ENCODE results near the gene UCP3. TPM values are rescaled to one million over a fixed set of nuclear protein-coding genes. Genes with fewer than 3 reads are reported as not detected.

Gene UCP3
- total RNA-seq, 2 donors from 2014 or later = 0.55 to 6.8 TPM

- no peak for DNase-seq (ENCODE audit: low spot score)
- no peak overlapping the region for H3K27ac ChIP-seq
- H3K27me3 ChIP-seq (replicated peaks; ENCODE audit: insufficient read depth) = no peaks in the 10 kb centered on the region
- intact Hi-C loops (cut with DNase I) = no loop called here
- 90% methylated on average over 2 of the region's 2 CpGs for WGBS
- no peaks in the 10 kb centered on the region for H3K36me3 ChIP-seq
- no peak overlapping the region for H3K4me3 ChIP-seq
- TF ChIP-seq POLR2AphosphoS5 (IDR thresholded peaks at IDR 0.05) = no peak
- TF ChIP-seq, protein P1, sequence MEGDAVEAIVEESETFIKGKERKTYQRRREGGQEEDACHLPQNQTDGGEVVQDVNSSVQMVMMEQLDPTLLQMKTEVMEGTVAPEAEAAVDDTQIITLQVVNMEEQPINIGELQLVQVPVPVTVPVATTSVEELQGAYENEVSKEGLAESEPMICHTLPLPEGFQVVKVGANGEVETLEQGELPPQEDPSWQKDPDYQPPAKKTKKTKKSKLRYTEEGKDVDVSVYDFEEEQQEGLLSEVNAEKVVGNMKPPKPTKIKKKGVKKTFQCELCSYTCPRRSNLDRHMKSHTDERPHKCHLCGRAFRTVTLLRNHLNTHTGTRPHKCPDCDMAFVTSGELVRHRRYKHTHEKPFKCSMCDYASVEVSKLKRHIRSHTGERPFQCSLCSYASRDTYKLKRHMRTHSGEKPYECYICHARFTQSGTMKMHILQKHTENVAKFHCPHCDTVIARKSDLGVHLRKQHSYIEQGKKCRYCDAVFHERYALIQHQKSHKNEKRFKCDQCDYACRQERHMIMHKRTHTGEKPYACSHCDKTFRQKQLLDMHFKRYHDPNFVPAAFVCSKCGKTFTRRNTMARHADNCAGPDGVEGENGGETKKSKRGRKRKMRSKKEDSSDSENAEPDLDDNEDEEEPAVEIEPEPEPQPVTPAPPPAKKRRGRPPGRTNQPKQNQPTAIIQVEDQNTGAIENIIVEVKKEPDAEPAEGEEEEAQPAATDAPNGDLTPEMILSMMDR (IDR thresholded peaks at IDR 0.05) = no peak
- TF ChIP-seq POLR2A (IDR thresholded peaks at IDR 0.05) = no peak
- H3K4me1 ChIP-seq (replicated peaks) = no peaks in the 10 kb centered on the region
- no peaks in the 10 kb centered on the region for H3K9me3 ChIP-seq
Observed at GRCh38 chr11:74014880-74015279, 6.0 kb upstream of the UCP3 start.

DNA sequence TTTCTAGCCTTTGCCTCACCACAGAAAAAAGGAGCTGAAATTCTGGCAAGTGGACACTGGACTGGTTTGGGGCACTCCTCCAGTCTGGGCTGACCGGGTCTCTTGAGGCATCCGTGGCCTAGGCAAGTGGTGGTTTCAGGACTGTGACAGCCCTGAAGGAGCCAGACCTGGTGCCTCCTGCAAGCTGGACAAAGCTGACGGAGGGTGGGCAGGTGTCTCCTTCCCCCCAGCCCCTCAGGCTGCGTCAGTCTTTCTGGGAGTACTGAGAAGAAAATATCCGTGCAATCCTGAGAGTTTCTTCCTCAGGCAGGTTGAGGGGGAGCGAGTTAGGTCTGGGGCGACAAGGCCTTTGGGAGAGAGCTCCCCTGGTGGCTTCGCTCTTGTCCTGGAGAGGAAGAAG, 4.3 kb upstream of the UCP3 start:
- WGBS = 95% methylated on average over 8 of the region's 8 CpGs
- Histone ChIP-seq H3K9me3 (no peaks in the 10 kb centered on the region), H3K27ac (no peak overlapping the region), H3K4me3 (no peak overlapping the region), H3K36me3 (no peaks in the 10 kb centered on the region), H3K4me1 (replicated peaks) (no peaks in the 10 kb centered on the region), H3K27me3 (replicated peaks; ENCODE audit: insufficient read depth) (no peaks in the 10 kb centered on the region)
- intact Hi-C loops (cut with DNase I) = no loop called here
- TF ChIP-seq POLR2A (IDR thresholded peaks at IDR 0.05) = no peak
- TF ChIP-seq, protein P1 (IDR thresholded peaks at IDR 0.05) = no peak
- TF ChIP-seq POLR2AphosphoS5 (IDR thresholded peaks at IDR 0.05) = no peak
- DNase-seq (ENCODE audit: low spot score) = no peak

DNA sequence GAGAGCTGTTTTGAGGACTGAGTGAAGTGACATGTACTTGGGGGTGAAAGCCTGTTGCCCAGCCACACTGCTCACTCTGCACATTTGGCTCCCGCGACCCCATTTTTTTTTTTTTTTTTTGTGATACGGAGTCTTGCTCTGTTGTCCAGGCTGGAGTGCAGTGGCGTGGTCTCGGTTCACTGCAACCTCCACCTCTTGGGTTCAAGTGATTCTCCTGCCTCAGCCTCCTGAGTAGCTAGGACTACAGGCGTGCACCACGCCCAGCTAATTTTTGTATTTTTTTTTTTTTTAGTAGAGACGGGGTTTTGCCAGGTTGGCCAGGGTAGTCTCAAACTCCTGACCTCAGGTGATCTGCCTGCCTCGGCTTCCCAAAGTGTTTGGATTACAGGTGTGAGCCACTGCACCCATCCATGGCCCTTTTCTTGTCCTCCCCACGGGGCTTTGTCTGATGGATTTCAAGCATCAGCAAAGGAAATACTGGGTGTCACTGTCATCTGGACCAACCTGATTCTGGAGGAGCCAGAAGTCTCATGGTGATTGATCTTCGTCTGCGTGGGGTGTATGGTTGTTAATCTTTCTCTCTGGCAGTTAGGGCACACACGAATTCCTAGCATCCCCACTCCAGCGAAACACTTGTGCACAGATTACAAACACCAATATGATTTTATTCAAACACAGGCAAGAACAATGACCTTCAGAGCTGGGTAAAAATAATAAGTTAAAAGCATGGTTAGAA, 3.4 kb upstream of the UCP3 start:
- H3K27ac ChIP-seq = no peak overlapping the region
- intact Hi-C loops (cut with DNase I) = no loop called here
- no peaks in the 10 kb centered on the region for H3K9me3 ChIP-seq
- no peaks in the 10 kb centered on the region for H3K27me3 ChIP-seq (replicated peaks; ENCODE audit: insufficient read depth)
- TF ChIP-seq POLR2AphosphoS5 (IDR thresholded peaks at IDR 0.05) (no peak), POLR2A (IDR thresholded peaks at IDR 0.05) (no peak)
- TF ChIP-seq, protein P1 (IDR thresholded peaks at IDR 0.05) = no peak
- no peak overlapping the region for H3K4me3 ChIP-seq
- DNase-seq (ENCODE audit: low spot score) = no peak
- H3K36me3 ChIP-seq = no peaks in the 10 kb centered on the region
- 89% methylated on average over 14 of the region's 14 CpGs for WGBS
- H3K4me1 ChIP-seq (replicated peaks) = no peaks in the 10 kb centered on the region

DNA sequence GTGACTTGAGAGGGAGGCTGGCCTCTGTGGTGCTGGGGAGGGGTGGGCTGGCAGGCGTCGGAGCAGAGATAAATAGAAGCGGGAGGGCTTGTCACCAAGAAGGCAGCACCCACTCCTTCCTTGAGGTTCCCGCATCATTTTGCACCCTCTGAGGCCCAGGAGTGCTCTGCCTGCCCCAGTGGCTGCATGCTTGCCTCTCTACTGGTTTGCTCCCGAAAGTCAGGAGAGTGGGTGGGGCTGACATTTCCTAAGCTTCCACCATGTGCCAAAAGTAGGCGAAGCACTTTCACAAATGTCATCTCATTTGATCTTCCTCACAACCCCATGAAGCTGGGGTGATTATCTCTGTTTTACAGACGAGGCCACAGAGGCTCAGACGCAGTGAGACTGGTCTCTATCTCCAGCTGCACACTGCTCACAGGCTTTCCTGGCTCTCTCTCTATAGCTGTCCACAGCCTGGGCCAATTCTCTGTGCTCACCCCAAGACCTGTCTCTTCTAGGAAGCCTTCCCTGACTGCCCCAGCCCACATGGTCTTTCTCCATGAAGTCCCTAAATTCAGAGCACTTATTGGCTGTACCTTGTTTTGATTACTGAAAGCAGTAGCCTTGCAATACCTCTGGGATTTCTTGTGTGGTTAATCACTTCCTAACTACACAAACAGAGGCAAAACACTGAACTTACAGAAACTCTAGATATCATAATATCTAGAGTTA, 2.6 kb upstream of the UCP3 start:
- Histone ChIP-seq H3K4me3 (no peak overlapping the region), H3K27ac (no peak overlapping the region), H3K36me3 (no peaks in the 10 kb centered on the region), H3K4me1 (replicated peaks) (no peaks in the 10 kb centered on the region), H3K9me3 (no peaks in the 10 kb centered on the region), H3K27me3 (replicated peaks; ENCODE audit: insufficient read depth) (no peaks in the 10 kb centered on the region)
- intact Hi-C loops (cut with DNase I) = no loop called here
- DNase-seq (ENCODE audit: low spot score) = no peak
- WGBS = 88% methylated on average over 8 of the region's 8 CpGs
- no peak for TF ChIP-seq POLR2AphosphoS5 (IDR thresholded peaks at IDR 0.05)
- TF ChIP-seq, protein P1 (IDR thresholded peaks at IDR 0.05) = no peak
- no peak for TF ChIP-seq POLR2A (IDR thresholded peaks at IDR 0.05)

All from prostate gland (tissue), 2 donors.